ENCODE data around the gene DCLRE1B.

Gene DCLRE1B

DNA sequence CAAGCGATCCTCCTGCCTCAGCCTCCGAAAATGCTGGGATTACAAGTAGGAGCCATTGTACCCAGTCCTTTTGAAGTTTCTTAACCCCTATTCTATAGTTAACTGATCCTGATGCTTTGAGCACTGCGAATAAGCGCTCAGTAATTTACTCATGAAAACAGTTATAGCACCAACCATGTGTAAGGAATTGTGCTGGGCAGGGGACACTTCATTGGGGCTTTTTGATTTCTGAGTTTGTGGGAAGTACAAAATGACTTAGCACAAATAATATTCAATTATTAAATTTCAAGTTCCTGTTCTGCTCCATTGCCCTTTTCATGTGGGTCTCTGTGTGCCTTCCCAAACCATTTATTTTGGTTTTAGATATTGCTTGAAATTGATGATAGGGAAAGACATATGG, 17.8 kb downstream of the DCLRE1B start:
- TF ChIP-seq, protein P1, sequence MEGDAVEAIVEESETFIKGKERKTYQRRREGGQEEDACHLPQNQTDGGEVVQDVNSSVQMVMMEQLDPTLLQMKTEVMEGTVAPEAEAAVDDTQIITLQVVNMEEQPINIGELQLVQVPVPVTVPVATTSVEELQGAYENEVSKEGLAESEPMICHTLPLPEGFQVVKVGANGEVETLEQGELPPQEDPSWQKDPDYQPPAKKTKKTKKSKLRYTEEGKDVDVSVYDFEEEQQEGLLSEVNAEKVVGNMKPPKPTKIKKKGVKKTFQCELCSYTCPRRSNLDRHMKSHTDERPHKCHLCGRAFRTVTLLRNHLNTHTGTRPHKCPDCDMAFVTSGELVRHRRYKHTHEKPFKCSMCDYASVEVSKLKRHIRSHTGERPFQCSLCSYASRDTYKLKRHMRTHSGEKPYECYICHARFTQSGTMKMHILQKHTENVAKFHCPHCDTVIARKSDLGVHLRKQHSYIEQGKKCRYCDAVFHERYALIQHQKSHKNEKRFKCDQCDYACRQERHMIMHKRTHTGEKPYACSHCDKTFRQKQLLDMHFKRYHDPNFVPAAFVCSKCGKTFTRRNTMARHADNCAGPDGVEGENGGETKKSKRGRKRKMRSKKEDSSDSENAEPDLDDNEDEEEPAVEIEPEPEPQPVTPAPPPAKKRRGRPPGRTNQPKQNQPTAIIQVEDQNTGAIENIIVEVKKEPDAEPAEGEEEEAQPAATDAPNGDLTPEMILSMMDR (IDR thresholded peaks at IDR 0.05; ENCODE audit: insufficient read depth, missing control alignments), result no peak
- no peak for FAIRE-seq

DNA sequence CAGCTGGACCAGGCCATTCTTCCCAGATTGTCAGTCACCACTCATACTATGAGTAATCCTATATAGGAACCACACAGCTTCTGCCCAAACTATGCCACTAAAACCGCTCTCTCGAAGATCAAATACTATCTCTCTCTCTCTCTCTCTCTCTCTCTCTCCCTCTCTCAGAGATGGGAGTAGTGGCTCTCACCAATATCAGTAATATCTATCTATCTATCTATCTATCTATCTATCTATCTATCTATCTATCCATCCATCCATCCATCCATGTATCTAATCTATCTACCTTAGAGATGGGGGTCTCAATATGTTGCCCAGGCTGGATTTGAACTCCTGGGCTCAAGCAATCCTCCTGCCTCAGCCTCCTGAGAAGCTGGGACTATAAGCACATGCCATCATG, 19.3 kb downstream of the DCLRE1B start:
- no peak for FAIRE-seq

More for the DNA sequence above, 17.8 kb downstream of the DCLRE1B start:
- DNase-seq (ENCODE audit: insufficient read length, low spot score), result no peak

DNA sequence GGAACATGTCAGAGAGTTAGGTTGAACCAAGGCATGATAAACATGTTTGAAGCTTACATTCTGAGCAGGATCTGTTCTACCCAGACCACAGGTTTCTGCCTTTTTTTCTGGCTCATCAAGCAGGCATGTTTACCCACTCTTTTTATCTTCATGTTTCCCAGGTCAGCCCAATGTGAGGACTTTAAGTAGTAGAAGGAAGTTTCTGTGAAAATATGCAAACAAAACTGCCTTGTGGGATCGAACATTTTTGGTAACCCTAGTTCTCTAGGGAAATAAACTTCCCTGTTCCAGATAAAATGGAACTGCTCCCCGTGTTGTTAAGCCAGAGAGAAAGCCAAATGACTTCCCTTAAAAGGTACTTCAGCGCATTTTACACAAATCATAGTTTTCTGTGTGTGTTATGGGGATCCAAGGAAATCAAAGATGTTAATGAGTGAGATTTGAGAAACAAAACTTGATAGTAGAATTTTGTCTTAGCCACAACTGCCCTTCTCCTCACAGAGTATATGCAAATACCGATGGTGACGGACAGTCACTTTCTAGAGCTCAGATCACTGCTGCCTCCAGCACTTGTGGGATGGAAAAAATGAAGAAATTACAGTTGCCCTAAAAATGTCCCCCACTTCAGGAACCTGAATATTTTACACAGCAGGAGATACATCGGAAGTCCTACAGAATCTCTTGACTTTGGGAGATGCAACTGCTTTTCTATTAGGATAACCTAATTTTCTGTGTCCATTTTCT, 23.2 kb downstream of the DCLRE1B start:
- no peak for DNase-seq (ENCODE audit: insufficient read length, low spot score)
- no peak for FAIRE-seq
- TF ChIP-seq, protein P1 (IDR thresholded peaks at IDR 0.05; ENCODE audit: insufficient read depth, missing control alignments), result no peak

More for the DNA sequence above, 19.3 kb downstream of the DCLRE1B start:
- DNase-seq (ENCODE audit: insufficient read length, low spot score), result no peak
- TF ChIP-seq, protein P1 (IDR thresholded peaks at IDR 0.05; ENCODE audit: insufficient read depth, missing control alignments), result no peak

DNA sequence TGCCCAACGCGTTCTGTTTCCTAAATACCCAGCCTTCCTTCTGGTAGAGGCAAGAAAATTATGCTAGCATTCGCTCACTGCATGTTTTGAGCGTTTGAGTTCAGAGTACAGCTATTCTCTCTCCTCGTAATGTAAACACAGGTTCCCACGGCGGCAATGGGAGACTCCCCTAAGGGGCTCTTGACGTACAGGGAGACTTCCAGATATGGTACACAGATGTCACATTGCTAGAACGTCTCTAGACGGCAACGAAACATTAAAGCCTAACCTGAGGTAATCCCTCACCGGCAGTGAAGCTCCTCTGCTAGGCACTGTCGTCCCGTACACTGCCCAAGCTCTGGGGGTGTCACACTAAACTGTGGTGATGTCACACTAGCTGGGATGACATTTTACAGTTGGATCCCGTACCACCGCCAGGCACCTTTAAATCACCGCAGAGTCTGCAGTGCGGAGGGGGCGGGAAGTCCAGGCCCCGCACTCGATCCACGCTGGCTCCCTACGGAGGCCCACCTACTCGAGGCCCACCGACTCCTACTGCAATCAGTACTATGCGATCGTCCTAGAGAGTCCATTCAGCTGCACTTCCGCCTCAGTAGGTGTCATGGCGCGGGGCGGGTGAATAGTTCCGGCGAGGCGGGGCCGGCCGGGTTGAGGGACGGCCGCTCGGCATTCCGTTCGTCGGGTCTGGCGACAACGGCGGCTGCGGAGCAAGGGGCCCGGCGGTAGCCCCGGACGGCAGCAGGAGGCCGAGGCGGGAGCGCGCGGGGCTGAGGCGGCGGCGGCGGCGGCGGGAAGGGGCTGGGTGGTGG, 24.0 kb downstream of the DCLRE1B start, which contains the start of gene HIPK1:
TSS of gene HIPK1 (plus strand) at position 384 of the 809 bp plus-strand sequence.
- peak; percentile 60 for DNase-seq (ENCODE audit: insufficient read length, low spot score)
- TF ChIP-seq, protein P1 (IDR thresholded peaks at IDR 0.05; ENCODE audit: insufficient read depth, missing control alignments), result no peak
- FAIRE-seq, result no peak

DNA sequence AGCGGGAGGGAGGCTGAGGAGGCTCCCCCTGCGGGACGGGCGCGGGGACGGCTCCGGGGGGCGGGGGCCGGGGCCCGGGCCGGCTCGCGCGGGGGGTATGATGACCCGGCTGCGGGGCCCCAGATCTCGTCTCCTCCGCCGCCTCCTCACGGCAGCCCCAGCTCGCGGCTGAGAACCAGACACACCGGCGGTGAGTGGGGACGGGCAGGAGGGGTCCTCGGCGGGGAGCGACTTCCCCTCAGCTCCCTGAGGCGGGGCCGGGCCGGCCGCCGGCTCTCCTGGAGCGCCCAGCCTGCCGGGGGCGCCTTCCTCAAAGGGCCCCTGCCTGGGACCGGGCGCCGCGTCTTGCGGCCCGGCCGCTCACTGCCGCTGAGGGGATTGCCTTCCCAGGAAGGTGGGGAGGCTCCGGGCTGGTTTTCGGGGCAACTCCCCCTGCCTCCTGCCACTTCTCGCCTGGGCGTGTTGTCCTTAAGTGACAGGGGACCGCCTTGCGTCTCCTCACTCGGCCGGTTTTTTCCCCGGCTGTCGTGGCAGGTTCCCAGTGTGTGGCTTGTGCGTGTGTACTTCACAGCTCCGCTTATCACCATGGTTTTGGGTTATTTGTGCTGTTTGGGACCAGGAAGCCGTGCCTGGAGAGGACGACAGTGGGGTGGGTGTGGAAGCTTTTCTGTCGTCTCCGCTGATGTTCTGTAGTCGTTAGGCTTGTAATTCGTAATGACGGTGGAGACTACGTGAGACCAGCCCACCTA, 24.8 kb downstream of the DCLRE1B start:
- FAIRE-seq, result no peak
- no peak for DNase-seq (ENCODE audit: insufficient read length, low spot score)
- TF ChIP-seq, protein P1 (IDR thresholded peaks at IDR 0.05; ENCODE audit: insufficient read depth, missing control alignments), result no peak

DNA sequence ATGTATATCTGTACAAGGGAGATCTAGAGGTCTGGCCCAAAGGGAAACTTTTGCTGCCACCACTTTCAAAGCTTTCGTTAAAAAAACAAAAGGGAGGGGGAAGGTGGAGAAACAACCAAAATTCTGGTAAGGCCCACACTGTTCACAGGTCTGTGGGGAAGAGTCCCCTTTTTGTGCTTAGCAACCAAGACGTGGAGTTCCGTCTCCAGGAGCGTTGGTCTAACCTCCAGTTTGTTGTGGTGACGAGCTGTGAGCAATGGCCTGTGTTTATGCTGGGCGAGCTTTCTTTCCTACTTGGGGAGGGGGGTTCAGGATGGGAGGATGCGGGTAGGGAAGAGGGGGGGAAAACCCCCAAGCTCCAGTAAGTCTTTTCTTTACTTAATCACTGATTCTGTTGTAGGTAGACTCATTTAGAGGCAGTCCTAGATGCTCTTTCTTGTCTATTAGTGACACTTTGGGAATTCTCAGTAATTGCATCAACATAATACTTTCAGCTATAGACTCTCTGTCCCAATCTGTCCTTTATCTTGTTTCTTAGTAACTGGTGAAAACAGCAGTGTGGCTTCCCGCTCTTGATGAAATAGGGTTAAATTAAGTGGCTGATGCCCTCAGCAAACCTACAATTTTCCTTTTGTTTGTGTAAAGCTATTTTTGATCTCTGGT, 25.5 kb downstream of the DCLRE1B start:
- DNase-seq (ENCODE audit: insufficient read length, low spot score) (no peak), FAIRE-seq (no peak)
- TF ChIP-seq, protein P1 (IDR thresholded peaks at IDR 0.05; ENCODE audit: insufficient read depth, missing control alignments), result no peak
